ENCODE results near the gene TAGLN2.

The TAGLN2 gene

GRCh38 chr1:159924791-159925718 lies at the start of gene TAGLN2:
TAGLN2 (minus strand) TSS chr1:159925507; CDS start chr1:159920509, 4,998 bp downstream.
- Mint-ChIP-seq H3K27ac (peak within 1 kb of the TSS; percentile 99), H3K4me3 (peak within 1 kb of the TSS; percentile 98), H3K4me1 (ENCODE audit: low read depth) (peaks cover 39% of the 10 kb centered on the region), H3K9me3 (no peaks in the 10 kb centered on the region), H3K27me3 (ENCODE audit: low read depth) (no peaks in the 10 kb centered on the region), H3K36me3 (ENCODE audit: low read depth) (peaks cover 34% of the 10 kb centered on the region)
- DNase-seq (ENCODE audit: low spot score), result peak; percentile 91

- peaks cover 29% of the 10 kb centered on the region for H3K27me3 Mint-ChIP-seq (ENCODE audit: low read depth)
- no peak for DNase-seq (ENCODE audit: low spot score)
- H3K4me1 Mint-ChIP-seq (ENCODE audit: low read depth), result no peaks in the 10 kb centered on the region
- H3K36me3 Mint-ChIP-seq (ENCODE audit: low read depth), result no peaks in the 10 kb centered on the region
- H3K4me3 Mint-ChIP-seq, result no peak overlapping the region
- H3K9me3 Mint-ChIP-seq, result no peaks in the 10 kb centered on the region
- no peak overlapping the region for H3K27ac Mint-ChIP-seq
Observed at GRCh38 chr1:159974350-159974965, 49.2 kb upstream of the TAGLN2 start.

DNA sequence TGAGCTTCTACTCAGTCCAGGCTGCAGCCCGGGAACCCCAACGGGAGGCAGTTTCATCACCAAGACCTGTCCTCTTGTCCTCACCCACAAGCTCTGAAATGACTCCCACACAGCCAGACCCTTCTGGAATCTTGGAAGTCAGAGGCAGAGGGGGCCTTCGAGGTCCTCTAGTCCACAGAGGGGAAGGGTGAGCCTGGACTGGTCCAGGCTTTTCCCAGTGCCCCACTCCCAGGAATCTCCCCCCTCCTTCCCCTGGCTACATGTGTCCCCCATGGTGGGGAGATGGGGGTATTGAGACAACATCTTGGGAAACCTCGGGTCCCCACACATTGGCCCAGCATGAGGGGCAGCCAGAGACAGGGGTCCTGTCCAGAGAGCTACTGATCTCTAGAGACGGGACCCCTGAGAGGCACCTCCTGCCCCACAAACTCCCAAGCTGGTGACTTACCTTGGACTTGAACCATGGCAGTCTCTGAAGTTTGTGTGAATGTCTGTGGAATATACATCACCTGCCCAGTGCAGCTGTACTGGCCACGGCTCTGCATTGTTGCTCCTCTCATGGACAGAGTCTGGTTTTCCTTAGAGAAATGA lies 48.1 kb upstream of the TAGLN2 start:
- no peak overlapping the region for H3K27ac Mint-ChIP-seq
- peaks cover 30% of the 10 kb centered on the region for H3K27me3 Mint-ChIP-seq (ENCODE audit: low read depth)
- no peaks in the 10 kb centered on the region for H3K4me1 Mint-ChIP-seq (ENCODE audit: low read depth)

GRCh38 chr1:159972443-159973205 lies 47.3 kb upstream of the TAGLN2 start:
- Mint-ChIP-seq H3K27ac (no peak overlapping the region), H3K4me3 (no peak overlapping the region), H3K4me1 (ENCODE audit: low read depth) (no peaks in the 10 kb centered on the region), H3K9me3 (no peaks in the 10 kb centered on the region), H3K27me3 (ENCODE audit: low read depth) (peaks cover 33% of the 10 kb centered on the region), H3K36me3 (ENCODE audit: low read depth) (no peaks in the 10 kb centered on the region)
- no peak for DNase-seq (ENCODE audit: low spot score)

More for the DNA sequence above, 48.1 kb upstream of the TAGLN2 start:
- no peaks in the 10 kb centered on the region for H3K36me3 Mint-ChIP-seq (ENCODE audit: low read depth)
- no peak for DNase-seq (ENCODE audit: low spot score)
- H3K4me3 Mint-ChIP-seq, result no peak overlapping the region
- no peaks in the 10 kb centered on the region for H3K9me3 Mint-ChIP-seq

DNA sequence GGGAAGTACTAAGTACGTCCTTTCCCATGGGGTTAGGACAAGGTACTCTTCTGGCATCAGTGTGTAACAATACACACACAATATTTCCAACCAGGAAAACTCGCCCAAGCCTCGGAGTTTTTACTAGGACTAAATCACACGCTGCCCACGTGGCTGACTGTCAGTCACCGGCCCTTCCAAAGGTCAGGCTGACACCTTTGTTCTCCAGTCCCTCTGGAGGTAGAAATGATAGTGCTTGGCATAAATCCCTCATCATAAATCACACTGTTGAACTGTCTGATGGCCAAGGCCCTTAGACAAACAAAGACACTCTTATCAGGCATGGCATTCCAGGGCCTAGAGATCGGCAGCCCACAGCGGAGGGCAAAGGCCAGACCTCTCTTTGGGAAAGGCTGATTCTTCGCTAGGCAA lies 45.6 kb upstream of the TAGLN2 start:
- no peak overlapping the region for H3K27ac Mint-ChIP-seq
- H3K9me3 Mint-ChIP-seq, result no peaks in the 10 kb centered on the region
- no peaks in the 10 kb centered on the region for H3K36me3 Mint-ChIP-seq (ENCODE audit: low read depth)
- H3K4me3 Mint-ChIP-seq, result no peak overlapping the region
- peaks cover 38% of the 10 kb centered on the region for H3K27me3 Mint-ChIP-seq (ENCODE audit: low read depth)
- no peak for DNase-seq (ENCODE audit: low spot score)
- no peaks in the 10 kb centered on the region for H3K4me1 Mint-ChIP-seq (ENCODE audit: low read depth)

- Mint-ChIP-seq H3K36me3 (ENCODE audit: low read depth) (no peaks in the 10 kb centered on the region), H3K4me1 (ENCODE audit: low read depth) (no peaks in the 10 kb centered on the region), H3K27me3 (ENCODE audit: low read depth) (peaks cover 46% of the 10 kb centered on the region), H3K4me3 (no peak overlapping the region), H3K9me3 (no peaks in the 10 kb centered on the region), H3K27ac (no peak overlapping the region)
- DNase-seq (ENCODE audit: low spot score), result no peak
Observed at GRCh38 chr1:159968901-159969300, 43.6 kb upstream of the TAGLN2 start.

DNA sequence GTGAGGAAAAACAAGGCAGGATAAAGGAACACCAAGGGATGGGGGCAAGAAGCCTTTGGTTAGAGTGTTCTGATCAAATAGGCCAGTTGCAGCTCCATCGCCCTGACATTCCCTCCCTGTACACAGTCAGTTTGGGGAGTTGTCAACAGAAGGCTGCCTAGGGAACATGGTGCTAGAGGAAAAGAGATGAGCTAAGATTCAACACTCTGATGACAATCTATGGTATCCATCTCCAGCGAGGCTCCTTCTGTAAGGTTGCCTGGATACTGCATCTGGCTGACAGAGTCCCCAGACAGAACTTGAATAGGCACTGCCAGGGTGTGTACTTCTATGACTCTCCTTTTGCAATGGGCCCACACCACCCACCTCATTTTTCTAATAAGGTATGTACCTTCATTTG lies 40.0 kb upstream of the TAGLN2 start:
- H3K36me3 Mint-ChIP-seq (ENCODE audit: low read depth), result no peaks in the 10 kb centered on the region
- DNase-seq (ENCODE audit: low spot score), result no peak
- no peak overlapping the region for H3K4me3 Mint-ChIP-seq
- H3K9me3 Mint-ChIP-seq, result no peaks in the 10 kb centered on the region
- H3K27me3 Mint-ChIP-seq (ENCODE audit: low read depth), result peaks cover 41% of the 10 kb centered on the region
- no peak overlapping the region for H3K27ac Mint-ChIP-seq
- no peaks in the 10 kb centered on the region for H3K4me1 Mint-ChIP-seq (ENCODE audit: low read depth)

- H3K4me1 Mint-ChIP-seq (ENCODE audit: low read depth), result peaks cover 2% of the 10 kb centered on the region
- H3K9me3 Mint-ChIP-seq, result no peaks in the 10 kb centered on the region
- no peak overlapping the region for H3K27ac Mint-ChIP-seq
- H3K36me3 Mint-ChIP-seq (ENCODE audit: low read depth), result no peaks in the 10 kb centered on the region
- H3K27me3 Mint-ChIP-seq (ENCODE audit: low read depth), result peaks cover 40% of the 10 kb centered on the region
- no peak overlapping the region for H3K4me3 Mint-ChIP-seq
- no peak for DNase-seq (ENCODE audit: low spot score)
Observed at GRCh38 chr1:159964144-159964543, 38.8 kb upstream of the TAGLN2 start.

DNA sequence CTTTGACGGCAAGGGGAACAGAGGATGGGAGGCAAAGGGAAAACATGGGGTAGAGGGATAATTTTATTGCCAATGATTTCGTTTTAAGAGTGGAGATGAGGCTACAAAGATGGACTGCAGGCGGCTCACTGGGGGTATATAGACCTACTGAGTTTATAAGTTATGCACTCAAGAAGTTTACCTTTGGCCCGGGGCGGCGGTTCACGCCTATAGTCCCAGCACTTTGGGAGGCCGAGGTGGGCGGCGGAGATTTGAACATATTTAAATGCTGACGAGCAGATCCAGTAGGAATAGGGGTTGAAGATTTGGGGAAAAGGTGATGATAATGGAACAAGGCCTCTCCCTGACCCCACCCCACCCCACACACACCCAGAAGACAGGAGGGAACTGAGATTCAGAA lies 36.9 kb upstream of the TAGLN2 start:
- no peaks in the 10 kb centered on the region for H3K9me3 Mint-ChIP-seq
- no peak overlapping the region for H3K4me3 Mint-ChIP-seq
- no peaks in the 10 kb centered on the region for H3K36me3 Mint-ChIP-seq (ENCODE audit: low read depth)
- H3K4me1 Mint-ChIP-seq (ENCODE audit: low read depth), result peaks cover 6% of the 10 kb centered on the region
- no peak for DNase-seq (ENCODE audit: low spot score)
- H3K27me3 Mint-ChIP-seq (ENCODE audit: low read depth), result peaks cover 22% of the 10 kb centered on the region
- no peak overlapping the region for H3K27ac Mint-ChIP-seq

GRCh38 chr1:159961636-159962035 lies 36.3 kb upstream of the TAGLN2 start:
- Mint-ChIP-seq H3K9me3 (no peaks in the 10 kb centered on the region), H3K27me3 (ENCODE audit: low read depth) (peaks cover 16% of the 10 kb centered on the region), H3K4me1 (ENCODE audit: low read depth) (peaks cover 6% of the 10 kb centered on the region), H3K27ac (no peak overlapping the region), H3K36me3 (ENCODE audit: low read depth) (no peaks in the 10 kb centered on the region), H3K4me3 (no peak overlapping the region)
- DNase-seq (ENCODE audit: low spot score), result no peak

DNA sequence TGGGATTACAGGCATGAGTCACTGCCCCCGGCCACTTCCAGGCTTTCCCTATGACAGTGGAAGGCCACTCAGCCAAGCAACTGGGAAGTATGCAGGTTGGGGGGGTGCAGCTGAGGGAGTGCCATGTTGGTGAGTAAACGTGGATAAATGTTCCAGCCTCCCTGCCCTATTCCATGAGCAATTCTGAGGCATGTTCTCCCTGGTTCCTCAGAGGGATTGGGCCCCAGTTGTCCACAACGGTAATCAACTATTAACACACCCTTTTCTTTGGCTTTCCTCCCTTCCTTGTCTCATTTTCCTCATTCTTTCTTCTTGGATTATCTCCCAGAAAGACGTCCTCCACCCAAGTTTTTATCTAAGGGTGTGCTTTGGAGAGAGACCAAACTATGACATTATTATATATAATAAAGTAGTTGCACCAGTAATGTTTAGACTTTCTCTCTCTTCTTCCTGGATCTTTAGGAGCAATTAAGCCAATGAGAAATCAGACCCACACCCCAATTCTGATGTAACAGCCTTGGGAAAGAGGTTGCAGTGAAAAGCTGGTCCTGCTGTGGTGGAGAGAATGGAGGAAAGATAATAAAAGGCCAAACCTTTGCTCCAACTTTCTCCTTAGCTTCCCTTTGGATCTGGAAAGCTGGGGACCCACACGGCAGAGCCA lies 35.5 kb upstream of the TAGLN2 start:
- no peak for DNase-seq (ENCODE audit: low spot score)
- Mint-ChIP-seq H3K4me3 (no peak overlapping the region), H3K36me3 (ENCODE audit: low read depth) (no peaks in the 10 kb centered on the region), H3K9me3 (no peaks in the 10 kb centered on the region), H3K27ac (no peak overlapping the region), H3K4me1 (ENCODE audit: low read depth) (peaks cover 6% of the 10 kb centered on the region), H3K27me3 (ENCODE audit: low read depth) (peaks cover 14% of the 10 kb centered on the region)

- no peak for DNase-seq (ENCODE audit: low spot score)
- peaks cover 6% of the 10 kb centered on the region for H3K4me1 Mint-ChIP-seq (ENCODE audit: low read depth)
- H3K4me3 Mint-ChIP-seq, result no peak overlapping the region
- H3K36me3 Mint-ChIP-seq (ENCODE audit: low read depth), result no peaks in the 10 kb centered on the region
- H3K9me3 Mint-ChIP-seq, result no peaks in the 10 kb centered on the region
- H3K27ac Mint-ChIP-seq, result no peak overlapping the region
- peaks cover 13% of the 10 kb centered on the region for H3K27me3 Mint-ChIP-seq (ENCODE audit: low read depth)
Observed at GRCh38 chr1:159959451-159959850, 34.1 kb upstream of the TAGLN2 start.

GRCh38 chr1:159958719-159959380 lies 33.5 kb upstream of the TAGLN2 start:
- H3K4me3 Mint-ChIP-seq, result no peak overlapping the region
- H3K9me3 Mint-ChIP-seq, result no peaks in the 10 kb centered on the region
- H3K27me3 Mint-ChIP-seq (ENCODE audit: low read depth), result peaks cover 16% of the 10 kb centered on the region
- no peak for DNase-seq (ENCODE audit: low spot score)
- no peaks in the 10 kb centered on the region for H3K36me3 Mint-ChIP-seq (ENCODE audit: low read depth)
- peaks cover 6% of the 10 kb centered on the region for H3K4me1 Mint-ChIP-seq (ENCODE audit: low read depth)
- H3K27ac Mint-ChIP-seq, result no peak overlapping the region
